HPDE6-E6E7 (cell line): ENCODE data around the gene B3GALT4.
"Not testable (repeated sequence)": the region's sequence is repeated elsewhere in the genome, so short reads cannot be mapped to it uniquely, and the experiment has no call there.

Source experiments
- DNase-seq: peaks from one replicate; pipeline ENCODE4 v3.0.0; 2011; ENCODE audit warnings: missing footprints; ENCODE audit errors: extremely low spot score

Gene B3GALT4

DNA sequence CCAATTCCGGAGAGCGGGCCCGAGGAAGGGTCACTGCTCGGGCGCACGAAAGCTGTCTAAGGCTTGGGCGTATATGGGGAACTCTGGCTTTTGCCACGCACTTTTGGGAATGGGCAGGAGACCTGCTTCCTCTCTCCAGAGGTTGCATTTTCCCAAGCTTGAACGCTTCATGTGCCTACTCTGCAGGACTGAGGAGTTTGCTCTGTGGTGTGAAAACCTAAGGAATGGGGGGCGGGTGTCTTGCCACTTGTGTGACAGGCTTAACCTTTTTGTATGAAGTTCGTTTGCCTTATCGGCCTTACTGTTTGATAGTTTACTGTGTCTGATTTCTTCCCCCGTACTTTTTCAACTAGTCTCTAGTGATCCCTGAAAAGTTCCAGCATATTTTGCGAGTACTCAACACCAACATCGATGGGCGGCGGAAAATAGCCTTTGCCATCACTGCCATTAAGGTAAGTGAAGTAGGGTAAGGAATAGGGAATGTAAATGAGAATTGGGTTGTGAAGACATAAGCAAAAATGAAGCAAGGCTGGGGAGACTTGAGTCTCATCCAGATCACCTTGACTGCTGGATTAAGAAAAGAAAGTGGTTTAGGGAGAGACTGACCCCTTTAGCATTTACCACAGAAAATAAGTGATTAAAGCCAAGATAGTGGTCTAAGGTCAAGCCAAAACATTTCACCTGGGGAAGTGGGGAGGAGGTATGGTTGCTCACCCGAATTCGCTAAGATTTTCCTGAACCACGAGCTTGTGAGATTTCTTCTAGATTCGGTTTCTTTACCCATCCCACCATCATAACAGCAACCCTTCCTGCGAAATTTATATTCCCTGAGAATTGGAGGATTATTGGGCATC is 4.4 kb upstream of the B3GALT4 start:
- no peak for DNase-seq

DNA sequence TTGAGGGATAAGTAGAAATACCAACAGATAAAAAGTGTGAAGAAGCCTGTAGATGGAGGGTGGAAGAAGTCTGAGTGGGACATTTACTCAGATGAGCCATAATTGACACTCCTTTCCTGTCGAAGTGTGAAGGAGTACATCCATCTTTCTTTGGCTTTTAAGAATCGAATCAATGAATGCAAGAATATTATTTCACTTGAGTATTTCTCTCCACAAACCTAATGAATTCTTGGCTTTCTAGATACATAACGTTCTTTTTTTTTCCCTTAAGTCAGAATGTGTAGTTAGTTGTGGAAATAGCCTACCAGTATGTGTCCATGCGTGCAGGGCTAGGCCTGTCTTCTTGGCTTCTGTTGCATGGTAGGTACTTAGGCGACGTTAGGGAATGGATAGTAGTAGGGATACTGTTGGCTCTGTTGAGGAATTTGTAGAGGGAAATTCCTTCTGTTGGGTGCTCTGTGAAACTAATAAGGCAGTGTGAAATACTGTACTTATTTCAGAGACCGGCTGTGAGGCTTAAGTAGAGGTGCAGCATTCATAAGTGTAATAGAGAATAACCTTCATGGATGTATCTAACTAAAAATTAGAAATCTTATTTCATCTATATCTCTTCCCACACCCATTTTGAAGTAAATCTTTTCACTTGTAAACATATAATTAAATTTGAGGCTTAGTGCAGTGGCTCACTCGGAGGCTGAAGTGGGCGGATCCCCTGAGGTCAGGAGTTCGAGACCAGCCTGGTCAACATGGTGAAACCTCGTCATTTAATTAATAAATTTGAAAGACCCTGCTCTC is 3.6 kb upstream of the B3GALT4 start:
- no peak for DNase-seq

DNA sequence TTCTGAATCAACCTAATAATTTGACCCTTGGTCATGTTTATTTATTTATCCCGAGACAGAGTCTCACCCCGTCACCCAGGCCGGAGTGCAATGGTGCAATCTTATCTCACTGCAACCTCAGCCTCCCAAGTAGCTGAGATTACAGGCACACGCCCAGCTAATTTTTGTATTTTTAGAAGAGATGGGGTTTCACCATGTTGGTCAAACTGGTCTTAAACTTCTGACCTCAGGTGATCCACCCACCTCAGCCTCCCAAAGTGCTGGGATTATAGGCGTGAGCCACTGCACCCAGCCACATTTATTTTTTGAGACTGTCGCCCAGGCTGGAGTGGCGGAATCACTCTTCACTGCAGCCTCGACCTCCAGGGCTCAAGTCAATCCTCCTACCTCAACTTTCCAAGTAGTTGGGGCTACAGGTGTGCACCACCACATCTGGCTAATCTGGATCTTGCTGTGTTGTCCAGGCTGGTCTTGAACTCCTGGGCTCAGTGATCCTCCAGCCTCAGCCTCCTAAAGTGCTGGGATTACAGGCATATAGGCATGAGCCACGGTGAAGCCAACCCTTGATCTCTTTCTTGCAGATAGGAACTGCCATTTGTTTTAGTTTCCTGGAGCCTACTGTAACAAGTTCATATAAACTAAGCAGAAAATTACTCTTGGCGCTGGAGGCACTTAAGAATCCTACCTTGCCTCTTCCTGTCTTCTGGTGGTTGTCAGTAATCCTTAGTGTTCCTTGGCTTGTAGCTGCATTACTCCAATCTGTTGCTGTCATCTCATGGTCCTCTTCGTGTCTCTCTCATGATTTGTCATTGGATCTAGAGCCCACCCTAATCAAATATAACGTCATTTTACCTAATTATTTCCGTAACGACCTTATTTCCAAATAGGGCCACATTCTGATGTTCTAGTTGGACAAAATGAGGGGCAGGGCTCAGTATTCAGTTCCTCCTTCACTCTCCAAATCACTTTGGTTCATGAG is 2.7 kb upstream of the B3GALT4 start:
- DNase-seq, result no peak

DNA sequence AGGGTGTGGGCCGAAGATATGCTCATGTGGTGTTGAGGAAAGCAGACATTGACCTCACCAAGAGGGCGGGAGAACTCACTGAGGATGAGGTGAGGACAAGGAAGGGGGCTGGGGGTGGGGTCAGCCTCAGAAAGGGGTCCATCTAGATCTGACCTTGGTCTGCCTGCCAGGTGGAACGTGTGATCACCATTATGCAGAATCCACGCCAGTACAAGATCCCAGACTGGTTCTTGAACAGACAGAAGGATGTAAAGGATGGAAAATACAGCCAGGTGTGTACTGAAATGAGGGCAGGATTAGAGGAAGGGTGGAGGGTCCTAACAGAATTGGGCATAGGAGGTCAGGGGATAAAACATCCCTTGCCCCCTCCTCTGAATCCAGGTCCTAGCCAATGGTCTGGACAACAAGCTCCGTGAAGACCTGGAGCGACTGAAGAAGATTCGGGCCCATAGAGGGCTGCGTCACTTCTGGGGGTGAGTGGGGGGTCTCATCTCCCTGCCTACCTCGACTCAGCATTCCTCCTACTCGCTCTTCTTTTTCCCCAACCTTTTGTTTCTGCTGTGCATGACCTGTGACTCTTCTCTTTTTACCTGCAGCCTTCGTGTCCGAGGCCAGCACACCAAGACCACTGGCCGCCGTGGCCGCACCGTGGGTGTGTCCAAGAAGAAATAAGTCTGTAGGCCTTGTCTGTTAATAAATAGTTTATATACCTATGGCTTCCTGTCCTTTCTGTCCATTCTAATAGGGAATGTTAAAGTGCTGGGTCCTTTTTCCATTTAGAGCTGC is 935 bp upstream of the B3GALT4 start:
- DNase-seq, result not testable (repeated sequence)

DNA sequence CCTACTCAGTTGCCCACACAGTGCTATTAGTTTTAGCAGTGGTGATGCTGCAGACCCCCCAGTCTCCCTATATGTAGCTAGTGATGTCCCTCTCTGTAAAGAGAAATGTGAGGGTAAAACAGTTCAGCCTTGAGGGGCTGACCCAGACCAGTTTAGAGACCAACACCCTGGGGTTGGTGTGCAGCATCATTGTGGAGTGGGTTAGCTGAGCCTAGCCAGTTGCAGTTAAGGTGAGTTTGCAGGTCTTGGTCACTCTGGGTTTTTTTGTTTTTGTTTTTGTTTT is 401 bp upstream of the B3GALT4 start:
- DNase-seq, result no peak

DNA sequence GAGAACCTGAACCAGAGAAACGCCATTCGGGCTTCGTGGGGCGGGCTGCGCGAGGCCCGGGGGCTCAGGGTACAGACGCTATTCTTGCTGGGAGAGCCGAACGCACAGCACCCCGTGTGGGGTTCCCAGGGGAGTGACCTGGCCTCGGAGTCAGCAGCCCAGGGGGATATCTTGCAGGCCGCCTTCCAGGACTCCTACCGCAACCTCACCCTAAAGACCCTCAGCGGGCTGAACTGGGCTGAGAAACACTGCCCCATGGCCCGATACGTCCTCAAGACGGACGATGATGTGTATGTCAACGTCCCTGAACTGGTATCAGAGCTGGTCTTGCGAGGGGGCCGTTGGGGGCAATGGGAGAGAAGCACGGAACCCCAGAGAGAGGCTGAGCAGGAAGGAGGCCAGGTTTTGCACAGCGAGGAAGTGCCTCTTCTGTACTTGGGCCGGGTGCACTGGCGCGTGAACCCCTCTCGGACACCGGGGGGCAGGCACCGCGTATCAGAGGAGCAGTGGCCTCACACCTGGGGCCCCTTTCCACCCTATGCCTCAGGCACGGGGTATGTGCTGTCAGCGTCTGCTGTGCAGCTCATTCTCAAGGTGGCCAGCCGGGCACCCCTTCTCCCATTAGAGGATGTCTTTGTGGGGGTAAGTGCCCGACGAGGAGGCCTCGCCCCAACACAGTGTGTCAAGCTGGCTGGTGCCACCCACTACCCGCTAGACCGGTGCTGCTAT is 904 bp downstream of the B3GALT4 start:
- DNase-seq, result no peak

DNA sequence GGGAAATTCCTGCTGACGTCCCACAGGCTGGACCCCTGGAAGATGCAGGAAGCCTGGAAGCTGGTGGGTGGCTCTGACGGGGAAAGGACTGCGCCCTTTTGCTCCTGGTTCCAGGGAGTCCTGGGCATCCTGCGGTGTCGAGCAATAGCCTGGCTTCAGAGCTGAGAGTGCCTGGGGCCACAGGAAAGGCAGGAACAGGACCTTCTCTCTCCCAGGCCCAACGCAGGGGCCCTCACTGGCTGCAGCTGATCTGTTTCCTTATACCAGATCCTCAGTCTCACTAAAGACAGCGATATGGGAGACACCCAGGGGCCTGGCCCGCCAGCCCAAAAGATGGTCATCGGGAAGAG is 1.4 kb downstream of the B3GALT4 start:
- no peak for DNase-seq

DNA sequence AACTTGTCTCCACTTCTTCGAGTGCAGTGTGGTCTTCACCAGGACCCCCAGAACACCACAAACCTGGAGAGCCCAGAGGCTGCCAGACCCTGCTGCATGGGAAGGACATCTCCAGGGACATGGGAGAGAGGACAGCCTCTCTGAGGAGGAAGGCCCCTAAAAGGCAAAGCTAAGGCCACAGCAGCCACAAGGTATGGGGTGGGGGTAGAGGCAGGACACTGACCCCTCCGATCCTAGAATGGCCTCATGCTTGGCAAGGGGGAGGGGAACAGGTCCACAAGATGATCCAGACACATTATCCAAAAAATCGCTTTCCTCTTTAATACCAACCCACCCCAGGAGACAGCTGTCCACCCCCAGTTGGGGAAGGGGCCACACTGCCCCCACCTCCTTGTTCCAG is 1.9 kb downstream of the B3GALT4 start:
- DNase-seq, result no peak

DNA sequence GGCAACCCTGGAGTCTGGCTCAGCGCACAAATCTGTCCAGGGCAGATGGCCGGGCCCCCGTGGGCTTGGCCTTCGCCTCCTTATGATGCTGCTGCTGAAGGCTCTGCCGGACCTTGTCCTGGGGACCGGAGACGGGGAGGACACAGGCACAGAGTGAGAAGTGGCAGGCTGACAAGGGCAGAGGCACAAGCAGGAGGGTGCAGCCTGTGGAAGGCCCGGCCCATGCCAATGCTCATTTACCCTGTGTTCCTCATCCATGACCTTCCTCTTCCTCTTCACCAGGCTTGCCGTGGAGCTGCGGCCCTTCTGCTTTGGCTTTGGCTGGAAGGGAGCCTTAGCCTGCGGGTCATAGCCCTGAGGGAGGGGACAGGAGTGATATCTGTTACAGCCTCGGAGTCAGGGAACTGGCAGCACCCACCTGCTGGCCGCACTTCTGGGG is 2.4 kb downstream of the B3GALT4 start:
- no peak for DNase-seq

DNA sequence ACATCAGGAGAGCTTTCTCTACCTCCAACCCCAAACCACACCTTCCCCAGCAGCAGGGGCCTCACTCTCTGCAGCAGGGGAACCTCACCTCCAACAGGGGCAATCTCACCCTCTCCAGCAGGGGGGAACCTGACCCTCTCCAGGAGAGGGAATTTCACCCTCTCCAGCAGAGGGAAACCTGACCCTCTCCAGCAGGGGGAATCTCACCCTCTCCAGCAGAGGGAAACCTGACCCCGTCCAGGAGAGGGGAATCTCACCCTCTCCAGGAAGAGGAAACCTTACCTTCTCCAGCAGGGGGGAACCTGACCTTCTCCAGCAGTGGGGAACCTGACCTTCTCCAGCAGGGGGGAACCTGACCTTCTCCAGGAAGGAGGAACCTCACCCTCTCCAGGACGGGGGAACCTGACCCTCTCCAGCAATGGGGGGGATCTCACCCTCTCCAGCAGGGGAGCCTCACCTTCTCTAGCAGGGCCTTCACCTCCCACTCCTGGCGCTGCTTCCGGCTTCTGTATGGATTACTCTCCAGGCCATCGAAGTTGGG is 3.1 kb downstream of the B3GALT4 start:
- DNase-seq, result peak; percentile 72

DNA sequence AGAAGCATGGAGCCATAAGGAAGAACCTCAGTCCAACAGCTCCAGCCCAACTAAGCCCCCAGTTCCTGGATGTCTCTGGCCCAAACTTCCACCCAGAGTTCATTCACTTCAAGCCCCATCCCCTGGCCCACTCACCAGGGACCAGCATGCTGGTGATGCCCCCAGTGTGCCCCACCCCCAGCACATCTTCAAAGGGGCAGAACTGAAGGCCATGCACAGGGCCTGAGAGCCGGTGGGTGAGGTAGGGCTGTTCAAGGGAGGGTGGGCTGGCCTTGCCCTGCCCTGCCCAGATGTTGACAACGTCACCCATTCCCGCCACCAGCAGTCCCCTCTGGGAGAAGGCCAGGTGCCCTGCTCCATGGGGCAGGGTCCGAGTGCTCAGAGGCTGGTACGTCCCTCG is 3.6 kb downstream of the B3GALT4 start:
- no peak for DNase-seq

DNA sequence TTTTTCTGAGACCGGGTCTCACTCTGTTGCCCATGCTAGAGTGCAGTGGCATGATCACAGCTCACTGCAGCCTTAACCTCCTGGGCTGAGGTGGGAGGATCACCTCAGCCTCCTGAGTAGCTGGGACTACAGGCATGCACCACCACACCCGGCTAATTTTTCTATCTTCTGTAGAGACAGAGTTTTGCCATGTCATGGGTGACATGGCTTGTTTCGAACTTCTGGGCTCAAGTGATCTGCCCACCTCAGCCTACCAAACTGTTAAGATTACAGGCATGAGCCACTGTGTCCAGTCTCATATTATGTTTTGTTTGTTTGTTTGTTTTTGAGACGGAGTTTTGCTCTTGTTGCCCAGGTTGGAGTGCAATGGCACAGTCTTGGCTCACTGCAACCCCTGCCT is 8.3 kb downstream of the B3GALT4 start:
- not testable (repeated sequence) for DNase-seq

DNA sequence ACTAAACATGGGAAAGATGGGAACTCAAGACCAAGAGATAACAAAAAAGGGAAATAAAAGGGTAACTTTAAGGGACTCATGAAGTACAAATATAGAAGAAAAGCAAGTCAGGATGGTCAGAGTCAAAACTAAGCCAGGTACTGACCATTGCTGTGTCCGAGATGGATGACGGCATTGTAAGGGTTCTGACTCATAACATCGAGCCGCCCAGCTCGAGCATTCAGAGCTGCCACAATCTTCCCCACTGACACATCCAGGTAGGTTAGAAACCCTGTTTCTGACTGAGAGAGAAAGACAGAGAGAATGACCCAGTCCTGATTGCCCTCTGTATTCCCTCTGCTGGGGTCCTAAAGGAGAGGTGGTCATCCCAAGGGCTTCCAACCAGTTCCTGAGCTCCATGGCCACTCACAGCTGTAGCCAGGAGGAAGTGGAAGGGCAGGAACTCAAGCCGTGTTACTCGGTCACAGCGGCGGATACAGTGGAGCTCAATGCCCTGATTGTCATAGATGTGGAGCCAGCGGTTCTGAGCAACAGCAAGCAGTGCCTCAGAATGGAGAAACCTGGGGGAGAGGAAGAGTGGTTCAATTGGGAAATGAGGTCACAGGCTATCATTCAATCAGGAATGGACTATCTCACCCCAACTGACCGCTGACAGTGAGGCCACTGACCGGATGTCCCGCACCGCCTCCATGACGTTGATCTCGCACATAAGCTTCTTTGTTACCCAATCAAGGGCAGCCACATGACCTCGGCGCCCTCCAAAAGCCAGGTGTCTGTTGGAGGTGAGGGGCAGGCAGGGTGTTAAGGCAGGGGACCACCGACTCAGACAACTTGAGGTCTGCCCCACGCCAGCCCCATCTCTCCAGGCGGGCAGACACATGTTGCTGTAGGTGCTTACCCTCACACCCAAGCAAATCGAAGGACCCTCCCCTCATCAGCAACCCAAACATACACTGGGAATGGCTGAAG is 10.3 kb downstream of the B3GALT4 start:
- no peak for DNase-seq

DNA sequence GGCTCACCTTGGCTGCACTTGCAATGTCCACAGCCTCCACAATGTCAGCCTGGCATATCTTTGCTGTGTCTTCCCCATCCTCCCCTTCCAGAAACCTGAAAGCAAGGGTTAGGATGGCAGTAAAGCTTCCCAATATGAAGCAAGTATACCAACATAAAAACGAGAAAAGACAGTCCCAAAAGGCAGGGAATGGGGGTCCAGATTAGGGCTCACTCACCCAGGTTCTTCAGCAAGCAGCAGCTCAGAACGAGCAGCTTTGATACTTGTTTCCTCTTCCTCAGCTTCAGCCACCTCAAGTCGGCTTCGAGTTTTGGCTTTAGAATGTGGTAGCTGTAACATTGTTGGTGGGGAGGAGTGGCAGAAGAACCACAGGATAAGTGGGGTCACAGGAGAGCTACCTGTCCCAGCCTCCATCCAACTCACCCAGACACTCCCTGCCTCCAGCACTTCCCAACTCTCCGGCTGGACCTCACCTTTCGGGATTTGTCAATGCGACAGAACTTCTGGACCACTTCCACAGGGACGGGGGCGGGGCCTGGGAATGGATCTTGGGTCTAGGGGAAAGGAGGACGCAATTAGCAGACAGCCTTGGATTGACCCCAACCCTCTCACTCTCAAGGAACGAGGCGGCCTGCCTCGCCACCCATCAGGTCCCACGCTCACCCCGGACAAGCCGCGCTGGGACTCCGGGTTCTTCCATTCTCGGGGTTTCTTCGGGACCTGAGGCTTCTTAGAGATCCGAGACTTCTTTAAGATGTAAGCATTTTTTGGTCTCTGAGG is 11.4 kb downstream of the B3GALT4 start:
- no peak for DNase-seq

DNA sequence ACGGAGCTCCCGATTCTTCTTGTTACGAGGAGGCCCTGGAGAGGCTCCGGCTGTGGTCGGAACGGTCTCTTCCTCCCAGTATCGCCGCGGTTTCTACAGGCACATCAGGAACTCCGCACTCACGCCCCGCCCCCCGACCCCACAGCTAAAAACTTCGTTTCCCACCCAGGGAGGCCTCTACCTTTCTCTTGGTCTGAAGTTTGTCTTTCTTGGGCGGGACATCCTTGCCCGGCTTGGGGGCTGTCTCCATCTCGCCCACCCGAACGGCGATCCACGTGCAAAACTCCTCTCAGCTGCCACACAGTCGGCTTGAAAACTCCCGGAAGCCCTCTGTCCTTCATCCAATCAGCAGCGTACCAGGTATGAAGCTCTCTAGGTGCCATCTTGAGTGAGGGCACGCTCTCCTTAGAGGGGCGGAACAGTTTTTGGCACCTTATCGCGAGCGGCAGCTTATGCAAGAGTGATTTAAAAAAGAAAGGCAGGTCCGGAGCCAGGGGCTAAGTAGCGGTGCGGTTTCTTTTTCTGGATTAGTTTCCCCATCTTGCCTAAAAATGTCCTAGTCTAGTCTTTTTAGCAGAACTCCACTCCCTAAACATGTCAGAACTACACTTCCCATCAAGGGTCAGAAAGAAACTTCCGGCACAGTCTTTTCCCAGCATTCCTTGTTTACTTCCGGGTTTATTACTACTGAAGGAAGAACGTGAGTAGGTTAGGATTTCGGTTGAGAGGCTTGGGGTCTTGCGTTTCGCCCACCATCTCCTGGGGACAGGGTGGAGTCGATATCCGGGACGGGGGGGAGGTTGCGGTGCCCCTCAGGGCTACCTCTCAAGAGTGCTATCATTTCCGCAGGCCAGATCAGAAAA is 12.2 kb downstream of the B3GALT4 start, which contains the start of the genes PFDN6 and WDR46:
Gene PFDN6, plus strand, starts transcription at position 681 of the 863 bp plus-strand sequence. CDS start 256 bp downstream, outside the sequence.
Gene WDR46, minus strand, starts transcription at position 319 of the 863 bp plus-strand sequence. Its CDS starts 69 bp downstream, at position 250.
- DNase-seq, result peak; percentile 96

DNA sequence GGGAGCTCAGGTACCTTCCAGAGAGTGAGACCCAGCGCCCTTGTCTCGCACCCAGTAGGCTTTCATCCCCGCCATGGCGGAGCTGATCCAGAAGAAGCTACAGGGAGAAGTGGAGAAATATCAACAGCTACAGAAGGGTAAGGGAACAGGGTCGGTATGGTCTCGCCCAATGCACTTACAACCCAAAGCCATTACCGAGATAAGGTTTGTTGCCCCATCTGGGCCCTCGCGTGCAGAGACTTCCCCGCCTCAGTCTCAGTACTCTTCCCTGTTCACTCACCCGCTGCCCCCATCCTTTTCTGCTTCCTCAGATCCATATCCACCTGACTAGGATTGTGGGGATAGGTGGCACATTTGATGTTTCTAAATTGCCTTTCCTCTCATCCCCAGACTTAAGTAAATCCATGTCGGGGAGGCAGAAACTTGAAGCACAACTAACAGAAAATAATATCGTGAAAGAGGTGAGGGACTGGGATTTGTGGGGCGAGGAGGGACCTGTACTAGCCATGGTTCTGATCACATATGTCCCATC is 12.9 kb downstream of the B3GALT4 start:
- no peak for DNase-seq

DNA sequence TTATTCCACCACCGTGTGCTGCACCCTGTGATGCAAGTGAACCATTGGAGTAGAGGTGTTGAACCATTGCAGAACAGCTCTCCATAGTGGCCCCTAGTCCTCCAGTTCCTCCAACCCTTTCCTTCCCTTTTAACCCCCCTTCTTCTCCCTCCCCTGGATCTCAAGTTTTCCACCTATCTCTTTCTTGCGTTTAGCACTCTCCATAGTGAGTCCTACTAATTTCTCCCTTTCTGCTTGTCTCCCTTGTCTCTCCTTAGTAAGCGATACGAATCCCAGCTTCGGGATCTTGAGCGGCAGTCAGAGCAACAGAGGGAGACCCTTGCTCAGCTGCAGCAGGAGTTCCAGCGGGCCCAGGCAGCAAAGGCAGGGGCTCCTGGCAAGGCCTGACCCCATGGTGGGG is 13.5 kb downstream of the B3GALT4 start:
- DNase-seq, result no peak
